GM10248 (cell line): ENCODE data around the gene TMEM256.
A peak's percentile ranks its signal among the peaks of the same experiment; 100 is the strongest.

Experiments used
- CTCF ChIA-PET: fragments of 300-600 bp; sonication (Branson Sonifier 250); formaldehyde crosslinking; extraction: SDS; loops from one replicate; lab custom pipeline; 2021; ENCODE audit warnings: antibody characterized with exemption; lab: Yijun Ruan, JAX
- POLR2A ChIA-PET: fragments of 350-650 bp; sonication (Branson Sonifier 250); formaldehyde crosslinking; extraction: SDS; loops from one replicate; lab custom pipeline; 2020; ENCODE audit warnings: antibody characterized with exemption; lab: Yijun Ruan, JAX
- DNase-seq: peaks from one replicate; pipeline ENCODE4 v3.0.0; 2012; ENCODE audit errors: extremely low spot score
- CTCF ChIP-seq: IDR thresholded peaks from 2 replicates; pipeline ENCODE4 v1.5.1; 2012; ENCODE audit warnings: mild to moderate bottlenecking, low read depth; ENCODE audit errors: extremely low read depth, missing control alignments, control extremely low read depth

TMEM256 gene

DNA sequence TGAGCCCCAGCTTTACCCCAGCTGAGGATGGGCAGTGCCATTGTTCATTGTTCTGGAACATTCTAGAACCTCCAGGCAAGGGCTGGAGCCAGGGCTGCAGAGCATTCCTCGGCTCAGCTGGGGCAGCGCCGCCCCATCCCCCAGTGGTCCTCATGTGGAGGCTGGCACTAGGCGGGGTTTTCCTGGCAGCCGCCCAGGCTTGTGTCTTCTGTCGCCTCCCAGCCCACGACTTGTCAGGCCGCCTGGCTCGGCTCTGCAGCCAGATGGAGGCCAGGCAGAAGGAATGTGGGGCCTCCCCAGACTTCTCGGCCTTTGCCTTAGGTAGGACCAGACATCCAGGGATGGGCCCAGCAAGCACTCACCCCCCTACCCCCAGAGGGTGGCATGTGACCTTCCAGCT, 48.8 kb downstream of the TMEM256 start, which contains the start of gene TMEM95:
TMEM95 (plus strand) TSS at position 104 of the 400 bp plus-strand sequence; CDS start at position 153, 49 bp downstream.
- TF ChIP-seq CTCF, result no peak
- ChIA-PET POLR2A (interaction anchor here (1.0 to 1.3 kb wide), 2 partner anchors 130 kb away, joined by 3 to 4 read pairs; partner anchors contain the start of gene POLR2A), CTCF (interaction anchor here (0.8 to 4.8 kb wide), 36 partner anchors 9 to 333 kb away, joined by 3 to 55 read pairs (median 5); partner anchors contain the start of genes ACAP1, NEURL4, PLSCR3 and SENP3)
- DNase-seq, result no peak

DNA sequence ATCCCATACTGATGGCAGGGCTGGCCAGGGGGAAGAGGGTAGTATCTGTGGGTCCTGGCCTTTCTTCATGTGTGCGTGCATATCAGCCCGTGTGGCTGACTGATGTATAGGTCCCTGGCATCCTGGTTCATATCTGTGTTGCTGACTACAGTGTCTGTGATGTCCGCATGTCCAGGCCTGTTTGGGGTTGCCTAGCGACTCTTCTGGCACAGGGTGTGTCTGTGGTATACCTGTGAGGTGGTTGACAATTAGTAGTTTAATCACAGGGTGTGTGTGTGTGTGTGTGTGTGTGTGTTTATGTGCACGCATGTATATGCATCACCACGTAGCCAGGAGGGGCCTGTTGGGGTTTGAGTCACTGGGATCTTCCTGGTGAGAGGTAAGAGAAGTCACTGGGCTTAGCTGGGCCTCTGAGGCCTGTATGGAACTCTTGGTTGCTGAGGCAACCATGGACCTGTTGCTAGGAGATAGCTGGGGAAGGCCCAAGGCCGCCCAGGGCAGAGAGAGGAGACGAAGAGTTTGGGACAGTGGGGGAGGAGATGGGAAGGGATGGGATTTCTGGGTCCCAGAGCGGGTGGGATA, 49.5 kb downstream of the TMEM256 start:
- DNase-seq, result peak; percentile 44
- POLR2A ChIA-PET, result interaction anchor here (0.6 to 1.0 kb wide), 3 partner anchors 18 to 130 kb away, joined by 3 read pairs; partner anchors contain the start of genes ACAP1 and POLR2A
- TF ChIP-seq CTCF, result no peak

More for the DNA sequence above, 49.5 kb downstream of the TMEM256 start:
- CTCF ChIA-PET, result interaction anchor here (0.8 to 8.1 kb wide), 16 partner anchors 10 to 235 kb away, joined by 3 to 62 read pairs (median 8); partner anchors contain the start of genes ACAP1, SENP3, SOX15 and TMEM102
